ENCODE results near the gene ABCG1. TPM values are rescaled to one million over a fixed set of nuclear protein-coding genes. Genes with fewer than 3 reads are reported as not detected.

Gene ABCG1
- total RNA-seq, 2 donors from 2014 or later, result 11.8 to 12.4 TPM

- no peak for DNase-seq (ENCODE audit: low spot score)
- intact Hi-C loops (cut with DNase I), result no loop called here
These were observed 106.0 kb downstream of the ABCG1 start for GRCh38 chr21:42324896-42325295.

GRCh38 chr21:42330380-42331371 is 111.7 kb downstream of the ABCG1 start:
- intact Hi-C loops (cut with DNase I), result no loop called here
- no peak for DNase-seq (ENCODE audit: low spot score)

- intact Hi-C loops (cut with DNase I), result no loop called here
- DNase-seq (ENCODE audit: low spot score), result no peak
These were observed 112.7 kb downstream of the ABCG1 start for GRCh38 chr21:42331660-42332059.

- intact Hi-C loops (cut with DNase I), result no loop called here
- DNase-seq (ENCODE audit: low spot score), result no peak
These were observed 113.8 kb downstream of the ABCG1 start for GRCh38 chr21:42332557-42333317.

GRCh38 chr21:42336054-42336453 is 117.1 kb downstream of the ABCG1 start:
- intact Hi-C loops (cut with DNase I), result no loop called here
- DNase-seq (ENCODE audit: low spot score), result peak; percentile 40

GRCh38 chr21:42337276-42337675 is 118.3 kb downstream of the ABCG1 start:
- intact Hi-C loops (cut with DNase I), result no loop called here
- DNase-seq (ENCODE audit: low spot score), result no peak

- intact Hi-C loops (cut with DNase I), result no loop called here
- peak; percentile 89 for DNase-seq (ENCODE audit: low spot score)
These were observed 119.1 kb downstream of the ABCG1 start for GRCh38 chr21:42337830-42338728.

GRCh38 chr21:42338729-42339715 is 120.1 kb downstream of the ABCG1 start:
- peak; percentile 70 for DNase-seq (ENCODE audit: low spot score)

GRCh38 chr21:42340187-42341050 is 121.5 kb downstream of the ABCG1 start:
- peak; percentile 67 for DNase-seq (ENCODE audit: low spot score)
- intact Hi-C loops (cut with DNase I), result no loop called here

More at GRCh38 chr21:42338729-42339715, 120.1 kb downstream of the ABCG1 start:
- intact Hi-C loops (cut with DNase I), result no loop called here

- intact Hi-C loops (cut with DNase I), result no loop called here
- DNase-seq (ENCODE audit: low spot score), result peak; percentile 54
These were observed 123.0 kb downstream of the ABCG1 start for GRCh38 chr21:42341776-42342542.

GRCh38 chr21:42343101-42343500 is 124.2 kb downstream of the ABCG1 start:
- intact Hi-C loops (cut with DNase I), result no loop called here
- peak; percentile 46 for DNase-seq (ENCODE audit: low spot score)

GRCh38 chr21:42343556-42343955 is 124.6 kb downstream of the ABCG1 start:
- intact Hi-C loops (cut with DNase I), result no loop called here

GRCh38 chr21:42343963-42344510 is 125.1 kb downstream of the ABCG1 start:
- DNase-seq (ENCODE audit: low spot score), result peak; percentile 57
- intact Hi-C loops (cut with DNase I), result no loop called here

More at GRCh38 chr21:42343556-42343955, 124.6 kb downstream of the ABCG1 start:
- DNase-seq (ENCODE audit: low spot score), result peak; percentile 56

GRCh38 chr21:42344631-42345030 is 125.7 kb downstream of the ABCG1 start:
- peak; percentile 9 for DNase-seq (ENCODE audit: low spot score)
- intact Hi-C loops (cut with DNase I), result no loop called here

GRCh38 chr21:42346441-42346840 is 127.5 kb downstream of the ABCG1 start:
- peak; percentile 54 for DNase-seq (ENCODE audit: low spot score)
- intact Hi-C loops (cut with DNase I), result no loop called here
